OCI-LY7 (cell line): ENCODE results near the gene OPCML.

ENCODE experiments used
- EZH2phosphoT487 ChIP-seq: fragments of 200-600 bp; sonication (generic); IDR thresholded peaks from 2 replicates; pipeline ENCODE4 v1.6.1; 2018; ENCODE audit warnings: low read depth, borderline replicate concordance, mild to moderate bottlenecking, mixed run types, antibody characterized with exemption, low read length, moderate library complexity, mixed read lengths
- TF ChIP-seq, protein P1 (sequence below): fragments of 200-600 bp; sonication (generic); conservative IDR thresholded peaks from 2 replicates; pipeline ENCODE4 v1.5.1; 2014; ENCODE audit warnings: mild to moderate bottlenecking, antibody characterized with exemption, low read length, moderate library complexity, mixed read lengths

DNA sequence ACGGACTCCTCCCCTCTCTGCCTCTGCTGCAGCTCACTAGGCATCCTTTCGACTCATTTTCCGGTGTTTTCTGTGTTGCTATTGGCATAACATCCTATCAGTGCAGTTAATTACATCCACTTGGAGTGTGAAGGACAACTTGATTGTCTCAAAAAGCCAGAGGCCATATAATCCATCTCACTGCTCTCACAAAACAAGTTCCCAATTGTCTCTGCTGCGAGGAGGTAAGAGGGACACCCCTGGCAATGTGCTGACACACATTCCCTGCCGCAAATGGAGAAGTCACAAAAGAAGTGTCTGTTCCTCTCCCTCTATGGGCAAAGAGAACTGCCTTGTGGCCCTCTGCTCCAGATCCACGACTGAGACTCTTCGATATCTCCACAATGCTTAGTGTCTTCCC, 618.4 kb downstream of the OPCML start:
- TF ChIP-seq, protein P1, sequence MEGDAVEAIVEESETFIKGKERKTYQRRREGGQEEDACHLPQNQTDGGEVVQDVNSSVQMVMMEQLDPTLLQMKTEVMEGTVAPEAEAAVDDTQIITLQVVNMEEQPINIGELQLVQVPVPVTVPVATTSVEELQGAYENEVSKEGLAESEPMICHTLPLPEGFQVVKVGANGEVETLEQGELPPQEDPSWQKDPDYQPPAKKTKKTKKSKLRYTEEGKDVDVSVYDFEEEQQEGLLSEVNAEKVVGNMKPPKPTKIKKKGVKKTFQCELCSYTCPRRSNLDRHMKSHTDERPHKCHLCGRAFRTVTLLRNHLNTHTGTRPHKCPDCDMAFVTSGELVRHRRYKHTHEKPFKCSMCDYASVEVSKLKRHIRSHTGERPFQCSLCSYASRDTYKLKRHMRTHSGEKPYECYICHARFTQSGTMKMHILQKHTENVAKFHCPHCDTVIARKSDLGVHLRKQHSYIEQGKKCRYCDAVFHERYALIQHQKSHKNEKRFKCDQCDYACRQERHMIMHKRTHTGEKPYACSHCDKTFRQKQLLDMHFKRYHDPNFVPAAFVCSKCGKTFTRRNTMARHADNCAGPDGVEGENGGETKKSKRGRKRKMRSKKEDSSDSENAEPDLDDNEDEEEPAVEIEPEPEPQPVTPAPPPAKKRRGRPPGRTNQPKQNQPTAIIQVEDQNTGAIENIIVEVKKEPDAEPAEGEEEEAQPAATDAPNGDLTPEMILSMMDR, result no peak
- no peak for TF ChIP-seq EZH2phosphoT487
